H1 (cell line): Measurements from ENCODE around the gene EGFR. TPM values are rescaled to one million over a fixed set of nuclear protein-coding genes. Genes with fewer than 3 reads are reported as not detected.

Source experiments
- CHD2 ChIP-seq: IDR thresholded peaks from 2 replicates; pipeline ENCODE4 v1.6.1; 2012; ENCODE audit warnings: low read length, improper control_type of control experiment
- NANOG ChIP-seq: IDR thresholded peaks from 2 replicates; pipeline ENCODE4 v1.6.1; 2011; ENCODE audit warnings: low read length, low read depth, mild to moderate bottlenecking, inconsistent platforms; ENCODE audit not compliant: insufficient read depth, poor library complexity, severe bottlenecking
- RNF2 ChIP-seq: fragments of 200-900, 300-1000 bp; sonication (generic); IDR thresholded peaks from 2 replicates; pipeline ENCODE4 v1.7.1; 2016; ENCODE audit warnings: borderline replicate concordance, low read depth, mild to moderate bottlenecking, antibody characterized with exemption, low read length; ENCODE audit not compliant: poor library complexity, severe bottlenecking; ENCODE audit errors: missing control alignments
- SAP30 ChIP-seq: fragments of 300-600 bp; sonication (generic); IDR thresholded peaks from 2 replicates; pipeline ENCODE4 v1.7.1; 2012; ENCODE audit warnings: low read length, moderate library complexity, mild to moderate bottlenecking, inconsistent platforms; ENCODE audit not compliant: insufficient read depth, insufficient replicate concordance
- TAF7 ChIP-seq: optimal IDR thresholded peaks from 2 replicates; pipeline ENCODE3; 2011; ENCODE audit warnings: low read depth, mild to moderate bottlenecking, inconsistent platforms, low read length, moderate library complexity, borderline replicate concordance
- TBP ChIP-seq: IDR thresholded peaks from 2 replicates; pipeline ENCODE4 v1.6.1; 2011; ENCODE audit warnings: low read depth, low read length, improper control_type of control experiment
- polyA plus RNA-seq, 7 experiments: library from polyadenylated mRNA; depleted of rRNA in 3 of 7; stranded (reverse) in 5 of 7; unstranded in 2 of 7; fragments of >200 nt in 5 of 7; fragments of 200-250 nt in 2 of 7; gene quantifications; 1 replicate in 5 of 7; 2 replicates in 1 of 7; 4 replicates in 1 of 7; pipeline versions ENCODE4 v1.2.1 to v1.2.3, GENCODE V29; 2011 to 2013; ENCODE audit warnings: missing spikeins in 2 of 7, mixed read lengths in 2 of 7
- total RNA-seq: library from RNA; stranded (reverse); fragmentation: NEBNext Ultra II Directional; extraction: Animal tissue kit (Norgen Biotek cat#: 25700); gene quantifications from 2 replicates; pipeline ENCODE4 v1.2.1, GENCODE V29; 2021
- TF ChIP-seq, protein P1 (sequence below): fragments of 300-600 bp; sonication (generic); IDR thresholded peaks from 2 replicates; pipeline ENCODE4 v1.7.1; 2012; ENCODE audit warnings: low read length, moderate library complexity, mild to moderate bottlenecking, inconsistent platforms; ENCODE audit not compliant: insufficient replicate concordance

Gene EGFR
- total and polyA plus RNA-seq, 2 of the 8 experiments (the other 6 are each of a cell fraction or from before 2014, with no cell fraction given) = 1.9 to 5.8 TPM

DNA sequence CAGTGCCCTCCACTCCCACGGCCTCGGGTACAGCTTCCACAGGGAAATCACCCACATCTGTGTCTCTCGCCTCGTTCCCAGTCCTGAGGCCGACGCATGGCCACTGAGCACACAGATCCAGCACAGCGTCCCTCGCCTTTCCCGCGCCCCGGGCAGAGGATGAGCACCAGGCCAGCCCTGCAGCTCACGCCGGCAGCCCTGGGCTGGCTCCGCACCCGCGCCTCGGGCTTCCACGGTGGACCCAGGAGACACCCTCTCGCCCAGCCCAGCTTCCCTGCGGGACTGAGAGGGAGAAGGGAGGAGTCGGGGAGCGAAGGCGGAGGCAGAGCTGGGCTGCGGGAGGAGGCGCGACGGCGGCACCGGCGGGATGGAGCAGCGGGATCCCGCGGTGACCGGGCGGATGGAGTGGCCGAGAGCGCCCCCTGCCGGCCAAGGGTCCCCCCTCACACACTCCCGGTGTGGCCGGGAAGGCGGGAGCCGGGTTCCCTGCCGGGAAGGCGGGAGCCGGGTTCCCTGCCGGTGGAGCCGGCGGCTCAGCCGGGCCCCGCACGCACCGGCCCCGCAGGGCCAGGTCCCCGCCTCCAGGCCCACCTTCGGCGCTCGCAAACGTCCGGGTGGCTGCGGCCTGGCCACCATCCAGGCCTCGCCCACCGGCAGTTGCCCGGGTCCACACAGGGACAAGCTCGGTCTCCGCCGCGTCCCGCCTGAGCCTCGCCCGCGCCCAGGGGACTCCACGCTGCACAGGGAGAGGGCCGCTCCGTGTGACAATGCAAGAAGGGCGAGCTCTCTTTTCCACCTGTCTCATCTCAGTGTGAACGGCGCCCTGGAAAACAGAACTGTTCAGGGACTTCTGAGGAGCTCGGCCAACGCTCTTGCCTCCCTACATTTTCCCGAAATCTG lies 236.0 kb downstream of the EGFR start (continued):
- no peak for TF ChIP-seq SAP30
- TF ChIP-seq TAF7 = peak; percentile 21
- no peak for TF ChIP-seq TBP
- TF ChIP-seq RNF2 = no peak
- no peak for TF ChIP-seq NANOG
- TF ChIP-seq CHD2 = no peak
- TF ChIP-seq, protein P1, sequence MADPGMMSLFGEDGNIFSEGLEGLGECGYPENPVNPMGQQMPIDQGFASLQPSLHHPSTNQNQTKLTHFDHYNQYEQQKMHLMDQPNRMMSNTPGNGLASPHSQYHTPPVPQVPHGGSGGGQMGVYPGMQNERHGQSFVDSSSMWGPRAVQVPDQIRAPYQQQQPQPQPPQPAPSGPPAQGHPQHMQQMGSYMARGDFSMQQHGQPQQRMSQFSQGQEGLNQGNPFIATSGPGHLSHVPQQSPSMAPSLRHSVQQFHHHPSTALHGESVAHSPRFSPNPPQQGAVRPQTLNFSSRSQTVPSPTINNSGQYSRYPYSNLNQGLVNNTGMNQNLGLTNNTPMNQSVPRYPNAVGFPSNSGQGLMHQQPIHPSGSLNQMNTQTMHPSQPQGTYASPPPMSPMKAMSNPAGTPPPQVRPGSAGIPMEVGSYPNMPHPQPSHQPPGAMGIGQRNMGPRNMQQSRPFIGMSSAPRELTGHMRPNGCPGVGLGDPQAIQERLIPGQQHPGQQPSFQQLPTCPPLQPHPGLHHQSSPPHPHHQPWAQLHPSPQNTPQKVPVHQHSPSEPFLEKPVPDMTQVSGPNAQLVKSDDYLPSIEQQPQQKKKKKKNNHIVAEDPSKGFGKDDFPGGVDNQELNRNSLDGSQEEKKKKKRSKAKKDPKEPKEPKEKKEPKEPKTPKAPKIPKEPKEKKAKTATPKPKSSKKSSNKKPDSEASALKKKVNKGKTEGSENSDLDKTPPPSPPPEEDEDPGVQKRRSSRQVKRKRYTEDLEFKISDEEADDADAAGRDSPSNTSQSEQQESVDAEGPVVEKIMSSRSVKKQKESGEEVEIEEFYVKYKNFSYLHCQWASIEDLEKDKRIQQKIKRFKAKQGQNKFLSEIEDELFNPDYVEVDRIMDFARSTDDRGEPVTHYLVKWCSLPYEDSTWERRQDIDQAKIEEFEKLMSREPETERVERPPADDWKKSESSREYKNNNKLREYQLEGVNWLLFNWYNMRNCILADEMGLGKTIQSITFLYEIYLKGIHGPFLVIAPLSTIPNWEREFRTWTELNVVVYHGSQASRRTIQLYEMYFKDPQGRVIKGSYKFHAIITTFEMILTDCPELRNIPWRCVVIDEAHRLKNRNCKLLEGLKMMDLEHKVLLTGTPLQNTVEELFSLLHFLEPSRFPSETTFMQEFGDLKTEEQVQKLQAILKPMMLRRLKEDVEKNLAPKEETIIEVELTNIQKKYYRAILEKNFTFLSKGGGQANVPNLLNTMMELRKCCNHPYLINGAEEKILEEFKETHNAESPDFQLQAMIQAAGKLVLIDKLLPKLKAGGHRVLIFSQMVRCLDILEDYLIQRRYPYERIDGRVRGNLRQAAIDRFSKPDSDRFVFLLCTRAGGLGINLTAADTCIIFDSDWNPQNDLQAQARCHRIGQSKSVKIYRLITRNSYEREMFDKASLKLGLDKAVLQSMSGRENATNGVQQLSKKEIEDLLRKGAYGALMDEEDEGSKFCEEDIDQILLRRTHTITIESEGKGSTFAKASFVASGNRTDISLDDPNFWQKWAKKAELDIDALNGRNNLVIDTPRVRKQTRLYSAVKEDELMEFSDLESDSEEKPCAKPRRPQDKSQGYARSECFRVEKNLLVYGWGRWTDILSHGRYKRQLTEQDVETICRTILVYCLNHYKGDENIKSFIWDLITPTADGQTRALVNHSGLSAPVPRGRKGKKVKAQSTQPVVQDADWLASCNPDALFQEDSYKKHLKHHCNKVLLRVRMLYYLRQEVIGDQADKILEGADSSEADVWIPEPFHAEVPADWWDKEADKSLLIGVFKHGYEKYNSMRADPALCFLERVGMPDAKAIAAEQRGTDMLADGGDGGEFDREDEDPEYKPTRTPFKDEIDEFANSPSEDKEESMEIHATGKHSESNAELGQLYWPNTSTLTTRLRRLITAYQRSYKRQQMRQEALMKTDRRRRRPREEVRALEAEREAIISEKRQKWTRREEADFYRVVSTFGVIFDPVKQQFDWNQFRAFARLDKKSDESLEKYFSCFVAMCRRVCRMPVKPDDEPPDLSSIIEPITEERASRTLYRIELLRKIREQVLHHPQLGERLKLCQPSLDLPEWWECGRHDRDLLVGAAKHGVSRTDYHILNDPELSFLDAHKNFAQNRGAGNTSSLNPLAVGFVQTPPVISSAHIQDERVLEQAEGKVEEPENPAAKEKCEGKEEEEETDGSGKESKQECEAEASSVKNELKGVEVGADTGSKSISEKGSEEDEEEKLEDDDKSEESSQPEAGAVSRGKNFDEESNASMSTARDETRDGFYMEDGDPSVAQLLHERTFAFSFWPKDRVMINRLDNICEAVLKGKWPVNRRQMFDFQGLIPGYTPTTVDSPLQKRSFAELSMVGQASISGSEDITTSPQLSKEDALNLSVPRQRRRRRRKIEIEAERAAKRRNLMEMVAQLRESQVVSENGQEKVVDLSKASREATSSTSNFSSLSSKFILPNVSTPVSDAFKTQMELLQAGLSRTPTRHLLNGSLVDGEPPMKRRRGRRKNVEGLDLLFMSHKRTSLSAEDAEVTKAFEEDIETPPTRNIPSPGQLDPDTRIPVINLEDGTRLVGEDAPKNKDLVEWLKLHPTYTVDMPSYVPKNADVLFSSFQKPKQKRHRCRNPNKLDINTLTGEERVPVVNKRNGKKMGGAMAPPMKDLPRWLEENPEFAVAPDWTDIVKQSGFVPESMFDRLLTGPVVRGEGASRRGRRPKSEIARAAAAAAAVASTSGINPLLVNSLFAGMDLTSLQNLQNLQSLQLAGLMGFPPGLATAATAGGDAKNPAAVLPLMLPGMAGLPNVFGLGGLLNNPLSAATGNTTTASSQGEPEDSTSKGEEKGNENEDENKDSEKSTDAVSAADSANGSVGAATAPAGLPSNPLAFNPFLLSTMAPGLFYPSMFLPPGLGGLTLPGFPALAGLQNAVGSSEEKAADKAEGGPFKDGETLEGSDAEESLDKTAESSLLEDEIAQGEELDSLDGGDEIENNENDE = no peak
